Activated naive CD4-positive, alpha-beta T cell (primary cell): Measurements from ENCODE around the gene DOK1.

Experiments
- DNase-seq, 4 experiments: peaks; one replicate each; lab custom pipeline; 2025; lab: John Stamatoyannopoulos, UW

DOK1 gene

GRCh38 chr2:74567881-74568280 is 13.4 kb downstream of the DOK1 start:
- no peak for DNase-seq

- DNase-seq, result no peak
Measured at GRCh38 chr2:74569686-74570085, 15.2 kb downstream of the DOK1 start.

DNA sequence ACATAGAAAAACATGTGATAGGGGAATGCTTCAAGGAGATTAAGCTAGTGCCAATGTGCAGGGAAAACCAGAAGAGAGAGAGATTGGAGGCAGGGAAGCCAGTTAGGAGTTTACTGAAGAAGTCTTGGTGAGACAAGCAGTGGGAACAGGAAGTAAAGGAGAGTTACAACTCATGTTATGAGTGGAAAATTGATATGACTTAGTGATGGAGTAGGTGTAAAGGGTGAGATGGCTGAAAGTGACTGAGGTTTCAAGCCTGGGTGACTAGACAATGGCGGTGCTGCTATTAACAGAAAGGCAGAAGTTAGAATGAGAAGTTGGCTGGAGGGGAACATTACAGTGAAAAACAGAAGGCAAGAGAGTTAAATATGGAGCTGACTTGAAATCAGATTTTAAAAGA is 16.5 kb downstream of the DOK1 start:
- no peak for DNase-seq

GRCh38 chr2:74572178-74572925 is 17.8 kb downstream of the DOK1 start:
- DNase-seq, result no peak

- no peak for DNase-seq
Measured at GRCh38 chr2:74573747-74574562, 19.4 kb downstream of the DOK1 start.

GRCh38 chr2:74575320-74575719 is 20.8 kb downstream of the DOK1 start:
- no peak for DNase-seq

GRCh38 chr2:74576211-74576862 is 21.8 kb downstream of the DOK1 start:
- no peak for DNase-seq

GRCh38 chr2:74576863-74577229 is 22.3 kb downstream of the DOK1 start:
- no peak for DNase-seq

- no peak for DNase-seq
Measured at GRCh38 chr2:74577448-74577847, 22.9 kb downstream of the DOK1 start.

DNA sequence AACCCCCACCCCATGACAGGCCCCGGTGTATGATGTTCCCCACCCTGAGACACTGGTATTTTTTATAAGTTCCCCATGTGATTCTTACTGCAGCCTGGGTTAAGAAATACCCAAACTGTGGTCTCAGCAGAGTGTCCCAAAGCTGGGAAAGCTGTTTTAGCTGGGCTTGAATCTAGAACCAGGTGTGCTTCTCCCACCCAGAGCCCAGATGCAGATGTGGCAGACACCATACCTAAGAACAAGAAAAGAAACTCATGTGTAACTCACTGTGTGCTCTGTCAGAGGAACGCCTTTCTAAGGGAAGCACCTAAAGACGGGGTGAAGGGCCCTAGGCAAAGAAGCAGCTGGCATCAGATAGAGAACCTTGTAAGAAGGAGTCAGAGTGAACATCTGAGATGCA is 23.9 kb downstream of the DOK1 start:
- DNase-seq, result no peak

- DNase-seq, result no peak
Measured at GRCh38 chr2:74581463-74581862, 26.9 kb downstream of the DOK1 start.

DNA sequence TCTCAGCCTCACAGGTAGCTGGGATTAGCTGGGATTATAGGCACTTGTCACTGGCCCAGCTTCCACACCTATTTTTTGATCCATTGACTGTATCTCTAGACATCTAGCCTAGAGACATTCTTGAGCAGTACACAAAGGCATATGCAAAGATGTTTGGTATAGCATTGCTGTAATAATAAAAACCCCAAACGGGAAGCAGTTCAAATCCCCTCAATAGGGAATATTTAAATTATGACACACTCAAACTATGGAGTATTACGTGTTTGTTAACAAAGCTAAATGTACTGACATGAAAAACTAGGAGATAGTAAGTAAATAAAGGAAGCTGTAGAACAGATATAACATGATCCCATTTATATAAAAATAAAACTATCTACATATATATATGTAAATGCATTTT is 27.7 kb downstream of the DOK1 start:
- no peak for DNase-seq

- no peak for DNase-seq
Measured at GRCh38 chr2:74583504-74583903, 29.0 kb downstream of the DOK1 start.

DNA sequence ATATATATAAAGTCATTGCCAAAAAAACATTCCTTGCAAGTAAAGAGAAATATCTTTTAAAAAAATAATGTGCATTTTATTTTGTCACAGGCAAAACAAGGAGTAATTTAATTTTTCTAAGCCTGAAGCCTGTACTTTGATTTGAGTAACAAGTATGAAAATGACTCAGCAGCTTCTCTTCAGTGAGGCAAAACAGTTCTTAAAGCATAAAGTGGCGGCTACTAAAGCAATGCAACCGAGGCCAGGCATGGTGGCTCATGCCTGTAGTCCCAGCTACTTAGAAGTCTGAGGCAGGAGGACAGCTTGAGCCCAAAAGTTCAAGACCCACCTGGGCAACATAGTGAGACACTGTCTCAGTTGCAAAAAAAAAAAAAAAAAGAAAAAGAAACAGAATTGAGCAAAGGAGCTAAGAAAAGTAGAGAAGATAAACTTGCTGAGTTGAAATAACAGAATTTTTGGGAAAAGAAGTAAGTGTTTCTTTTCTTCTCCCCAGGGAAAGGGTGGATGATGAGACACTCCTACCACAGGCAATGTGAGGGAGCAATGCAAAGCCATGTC is 29.6 kb downstream of the DOK1 start:
- no peak for DNase-seq

- no peak for DNase-seq
Measured at GRCh38 chr2:74585406-74586185, 31.1 kb downstream of the DOK1 start.

- peak in 2 of 4 experiments; percentile 28 to 35 for DNase-seq
Measured at GRCh38 chr2:74587664-74588277, 33.3 kb downstream of the DOK1 start.

DNA sequence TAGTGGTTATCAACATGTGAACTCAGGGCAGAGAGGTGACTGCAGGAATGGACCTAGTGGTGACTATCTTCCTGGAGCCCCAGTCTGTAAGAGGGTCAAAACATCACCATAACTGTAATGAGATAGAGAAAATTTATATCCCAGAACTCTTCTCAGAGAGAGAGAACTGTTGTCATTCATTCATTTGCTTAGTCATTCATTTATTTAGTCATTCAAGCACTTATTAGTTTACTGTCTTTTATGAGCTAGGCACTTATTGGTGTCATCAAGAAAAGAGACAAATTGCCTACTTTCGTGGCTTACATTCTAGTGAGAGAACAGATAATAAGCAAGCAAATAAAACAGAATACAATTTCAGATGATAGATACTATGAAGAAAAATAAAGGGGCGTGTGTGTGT is 34.1 kb downstream of the DOK1 start:
- DNase-seq, result no peak

GRCh38 chr2:74593826-74594772 is 39.6 kb downstream of the DOK1 start:
- DNase-seq, result no peak

GRCh38 chr2:74596584-74596983 is 42.1 kb downstream of the DOK1 start:
- DNase-seq, result no peak

- no peak for DNase-seq
Measured at GRCh38 chr2:74597410-74597809, 42.9 kb downstream of the DOK1 start.
